ENCODE data around the gene C1orf174.
A peak's percentile ranks its signal among the peaks of the same experiment; 100 is the strongest.

C1orf174 gene

DNA sequence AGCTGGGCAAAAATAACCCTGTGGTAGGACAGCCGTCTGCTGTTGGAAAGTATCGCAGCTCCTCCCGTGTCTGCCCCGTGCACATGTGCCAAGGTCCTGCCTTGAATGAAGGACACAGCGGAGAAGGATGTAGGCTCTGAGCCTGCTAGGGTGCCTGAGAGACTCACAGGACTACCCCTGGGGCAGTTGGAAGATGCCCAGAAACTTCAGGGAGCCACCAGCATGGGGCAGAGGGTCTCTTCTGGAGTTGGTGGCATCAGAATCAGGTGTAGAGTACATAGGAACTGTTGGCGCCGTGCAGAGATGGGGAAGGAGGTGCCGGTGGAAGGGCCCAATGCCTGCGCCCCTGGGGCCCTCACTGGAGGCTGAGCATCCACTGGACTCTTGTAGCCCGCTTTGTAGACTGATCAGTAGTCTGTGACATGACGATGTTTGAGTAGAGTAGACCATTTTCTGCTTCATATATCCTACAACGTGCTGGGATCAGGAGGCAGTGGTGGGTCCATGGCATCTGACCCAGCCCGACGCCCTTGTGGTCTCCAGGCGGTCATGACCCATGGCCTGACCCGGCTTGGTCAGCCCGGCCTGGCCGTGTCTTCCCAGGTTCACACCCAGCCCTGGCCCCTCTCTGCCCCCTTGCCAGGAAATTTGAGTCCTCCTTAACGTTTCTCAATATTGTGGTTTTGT lies 5.3 kb upstream of the C1orf174 start:
- TF ChIP-seq Cebpa-rat (IDR thresholded peaks at IDR 0.05), result no peak
- Histone ChIP-seq H3K9me3 (no peaks in the 10 kb centered on the region), H3K4me1 (peaks cover 91% of the 10 kb centered on the region), H4K20me1 (no peaks in the 10 kb centered on the region), H3K27ac (peak overlapping the region; percentile 39; the same call in 1 of the 2 replicates), H3K4me3 (no peak overlapping the region), H3K9ac (no peak overlapping the region), H3K36me3 (no peaks in the 10 kb centered on the region), H3K27me3 (no peaks in the 10 kb centered on the region), H3K4me2 (peak overlapping the region; percentile 97)

DNA sequence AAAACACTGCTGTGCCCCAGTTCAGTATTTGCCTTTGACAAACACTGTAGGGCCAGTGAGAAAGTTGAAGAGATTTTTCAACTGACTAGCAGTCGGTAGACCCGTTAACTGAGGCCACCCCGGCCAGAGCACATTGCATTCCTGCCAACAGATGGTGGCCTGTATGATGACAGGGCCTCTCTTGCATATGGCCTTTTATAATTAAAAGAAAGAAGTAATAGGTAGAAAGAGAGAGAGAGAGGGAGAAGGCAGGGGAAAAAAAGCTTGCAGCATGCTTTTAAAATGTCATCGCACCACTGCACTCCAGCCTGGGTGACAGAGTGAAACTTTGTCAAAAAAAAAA lies 4.7 kb upstream of the C1orf174 start:
- peak overlapping the region; percentile 67 for H3K27ac ChIP-seq
- no peaks in the 10 kb centered on the region for H3K27me3 ChIP-seq
- TF ChIP-seq Cebpa-rat (IDR thresholded peaks at IDR 0.05), result no peak
- no peaks in the 10 kb centered on the region for H3K9me3 ChIP-seq
- peaks cover 85% of the 10 kb centered on the region for H3K4me1 ChIP-seq
- H3K4me3 ChIP-seq, result no peak overlapping the region
- H3K36me3 ChIP-seq, result no peaks in the 10 kb centered on the region
- H4K20me1 ChIP-seq, result no peaks in the 10 kb centered on the region
- H3K9ac ChIP-seq, result no peak overlapping the region
- peak overlapping the region; percentile 97 for H3K4me2 ChIP-seq

DNA sequence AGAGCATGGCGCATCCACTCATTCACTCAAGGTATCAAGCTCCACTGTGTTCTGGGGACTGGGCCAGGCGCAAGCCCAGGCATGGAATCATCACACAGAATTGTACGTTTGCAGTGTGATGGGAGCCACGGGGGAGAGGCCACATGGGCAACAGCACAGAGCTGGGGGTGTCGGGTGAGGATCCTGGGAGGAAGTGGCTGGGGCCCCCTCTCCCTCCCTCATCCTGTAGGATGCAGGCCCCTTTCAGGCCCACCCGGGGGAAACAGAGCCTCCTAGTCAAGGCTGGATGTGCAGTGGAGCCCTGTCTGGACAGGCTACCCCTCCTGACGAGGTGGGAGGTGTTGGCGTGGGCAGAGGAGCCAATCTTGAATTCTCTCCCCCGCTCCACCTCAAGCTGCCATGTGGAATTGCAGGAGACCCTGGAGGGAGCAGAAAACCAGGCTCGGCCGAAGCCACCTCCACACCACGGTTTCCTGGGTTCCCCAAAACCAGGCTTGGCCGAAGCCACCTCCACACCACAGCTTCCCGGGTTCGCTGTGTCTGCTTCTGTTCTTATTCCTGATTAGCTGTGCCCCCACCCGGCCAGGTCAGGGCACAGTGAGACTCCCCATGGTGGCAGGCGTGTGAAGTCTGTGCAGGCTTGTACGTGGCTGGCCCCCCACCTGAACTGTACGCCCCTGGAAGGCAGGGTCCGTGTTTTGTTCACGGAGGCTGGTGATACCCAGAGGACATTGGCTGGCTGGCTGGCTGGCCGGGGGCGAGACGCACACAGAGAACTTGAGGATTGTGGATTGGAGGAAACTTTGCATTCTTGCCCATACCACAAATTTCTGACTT lies 4.2 kb upstream of the C1orf174 start:
- no peaks in the 10 kb centered on the region for H3K9me3 ChIP-seq
- H3K36me3 ChIP-seq, result no peaks in the 10 kb centered on the region
- peak overlapping the region; percentile 59 for H3K9ac ChIP-seq
- no peaks in the 10 kb centered on the region for H3K27me3 ChIP-seq
- peaks cover 82% of the 10 kb centered on the region for H3K4me1 ChIP-seq
- H3K4me3 ChIP-seq, result peak overlapping the region; percentile 11; the same call in 1 of the 2 replicates
- H4K20me1 ChIP-seq, result peaks cover 4% of the 10 kb centered on the region; the same call in 1 of the 2 replicates
- TF ChIP-seq Cebpa-rat (IDR thresholded peaks at IDR 0.05), result no peak
- peak overlapping the region; percentile 97 for H3K4me2 ChIP-seq
- peak overlapping the region; percentile 67 for H3K27ac ChIP-seq

DNA sequence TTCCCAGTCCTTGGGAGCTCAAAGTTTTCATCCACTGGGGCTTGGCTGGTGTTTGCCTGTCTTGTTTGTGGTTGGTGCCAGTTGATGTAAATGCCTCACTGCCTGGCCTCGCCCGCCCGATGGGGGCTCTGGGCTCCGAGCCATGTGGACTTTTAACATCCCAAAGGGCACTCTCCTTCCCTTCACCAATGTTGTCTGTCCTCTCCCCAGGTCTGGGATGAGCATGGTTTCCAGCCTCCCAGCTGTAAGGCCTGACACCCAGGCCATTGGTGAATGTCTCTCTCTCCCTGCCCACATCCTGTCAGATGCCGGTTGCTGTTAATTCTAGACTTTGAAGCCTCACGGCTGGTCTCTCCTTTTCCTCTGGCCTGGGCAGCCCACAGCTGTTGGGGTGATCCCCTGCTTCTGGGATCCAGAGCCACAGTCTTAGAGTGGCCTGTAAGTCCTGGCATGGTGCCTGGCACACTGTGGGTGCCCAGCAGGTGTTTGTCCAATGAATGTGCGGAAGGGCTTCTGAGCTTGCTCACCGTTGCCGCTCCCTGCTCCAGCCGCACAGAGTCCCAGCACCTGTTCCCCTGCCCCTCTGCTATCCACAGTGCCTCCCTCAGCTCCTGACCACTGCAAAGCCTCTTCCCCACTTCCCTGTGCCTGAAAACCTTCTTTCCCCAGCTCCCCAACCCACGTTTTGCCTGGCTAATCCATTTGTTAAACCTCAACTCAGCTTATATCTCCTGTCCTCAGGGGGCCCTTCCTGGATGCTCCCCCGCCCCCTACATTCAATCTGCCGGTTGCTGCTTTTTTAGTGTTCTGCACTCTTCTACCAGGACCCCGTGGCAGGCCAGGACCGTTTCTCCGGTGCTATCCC lies 3.3 kb upstream of the C1orf174 start:
- Histone ChIP-seq H3K4me2 (peak overlapping the region; percentile 97), H3K27ac (peak overlapping the region; percentile 67), H3K9me3 (peaks cover 1% of the 10 kb centered on the region), H3K4me3 (peak overlapping the region; percentile 11; the same call in 1 of the 2 replicates), H3K9ac (peak overlapping the region; percentile 59), H3K36me3 (peaks cover under 1% of the 10 kb centered on the region; the same call in 1 of the 2 replicates), H3K27me3 (no peaks in the 10 kb centered on the region), H4K20me1 (peaks cover 8% of the 10 kb centered on the region; the same call in 1 of the 2 replicates), H3K4me1 (peaks cover 79% of the 10 kb centered on the region)
- TF ChIP-seq Cebpa-rat (IDR thresholded peaks at IDR 0.05), result no peak

DNA sequence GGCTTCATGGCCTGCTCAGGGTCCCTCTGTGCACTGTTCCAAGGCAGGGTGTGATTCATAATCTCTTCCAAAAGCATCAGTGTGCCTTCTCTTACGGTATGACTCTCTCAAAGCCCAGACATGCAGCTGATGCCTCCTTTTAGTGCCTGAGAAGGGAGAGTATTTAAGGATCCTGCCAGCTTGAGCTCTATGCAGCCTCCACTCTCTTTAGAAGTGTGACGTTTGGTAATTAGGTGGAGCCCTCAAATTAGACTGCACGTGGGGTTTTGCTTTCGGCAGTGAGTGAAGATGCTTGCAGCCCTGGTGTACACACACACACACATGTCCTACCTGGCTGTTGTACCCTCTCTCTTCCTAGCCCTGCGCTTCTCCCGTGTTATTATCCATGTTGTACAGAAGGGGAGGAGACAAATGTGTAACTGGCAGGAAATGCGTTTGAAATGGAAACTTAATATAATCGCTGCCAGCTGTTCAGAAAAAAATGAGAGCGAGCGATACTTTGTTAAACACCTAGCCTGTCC lies 2.6 kb upstream of the C1orf174 start:
- peaks cover 12% of the 10 kb centered on the region; the same call in 1 of the 2 replicates for H4K20me1 ChIP-seq
- peak overlapping the region; percentile 97 for H3K4me2 ChIP-seq
- peak overlapping the region; percentile 59 for H3K9ac ChIP-seq
- peaks cover 7% of the 10 kb centered on the region for H3K36me3 ChIP-seq
- peaks cover 9% of the 10 kb centered on the region for H3K9me3 ChIP-seq
- H3K27ac ChIP-seq, result peak overlapping the region; percentile 67
- no peak overlapping the region for H3K4me3 ChIP-seq
- no peaks in the 10 kb centered on the region for H3K27me3 ChIP-seq
- H3K4me1 ChIP-seq, result peaks cover 71% of the 10 kb centered on the region
- TF ChIP-seq Cebpa-rat (IDR thresholded peaks at IDR 0.05), result no peak

DNA sequence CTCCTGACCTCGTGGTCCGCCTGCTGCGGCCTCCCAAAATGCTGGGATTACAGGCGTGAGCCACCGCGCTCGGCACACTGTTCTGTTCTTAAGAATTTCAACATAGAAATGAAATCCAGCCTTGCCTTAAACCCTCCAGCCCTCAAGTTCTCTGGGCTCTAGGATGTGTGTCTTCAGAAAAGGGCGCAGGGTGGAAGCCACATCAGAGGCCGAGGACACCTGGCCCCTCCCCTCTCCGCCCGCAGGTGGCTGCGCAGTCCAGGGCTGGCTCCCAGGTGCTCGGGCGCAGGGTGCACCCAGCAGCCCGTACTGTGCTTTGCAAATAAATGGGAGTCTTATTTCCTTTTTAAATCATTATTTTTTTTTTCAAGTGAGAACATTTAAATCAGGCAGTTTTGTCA lies 2.0 kb upstream of the C1orf174 start:
- Histone ChIP-seq H3K27me3 (no peaks in the 10 kb centered on the region), H3K27ac (peak overlapping the region; percentile 67), H3K4me3 (no peak overlapping the region), H3K36me3 (peaks cover 7% of the 10 kb centered on the region), H3K9me3 (peaks cover 11% of the 10 kb centered on the region), H3K4me2 (peak overlapping the region; percentile 97), H3K4me1 (peaks cover 66% of the 10 kb centered on the region), H4K20me1 (peaks cover 17% of the 10 kb centered on the region), H3K9ac (no peak overlapping the region)
- no peak for TF ChIP-seq Cebpa-rat (IDR thresholded peaks at IDR 0.05)

DNA sequence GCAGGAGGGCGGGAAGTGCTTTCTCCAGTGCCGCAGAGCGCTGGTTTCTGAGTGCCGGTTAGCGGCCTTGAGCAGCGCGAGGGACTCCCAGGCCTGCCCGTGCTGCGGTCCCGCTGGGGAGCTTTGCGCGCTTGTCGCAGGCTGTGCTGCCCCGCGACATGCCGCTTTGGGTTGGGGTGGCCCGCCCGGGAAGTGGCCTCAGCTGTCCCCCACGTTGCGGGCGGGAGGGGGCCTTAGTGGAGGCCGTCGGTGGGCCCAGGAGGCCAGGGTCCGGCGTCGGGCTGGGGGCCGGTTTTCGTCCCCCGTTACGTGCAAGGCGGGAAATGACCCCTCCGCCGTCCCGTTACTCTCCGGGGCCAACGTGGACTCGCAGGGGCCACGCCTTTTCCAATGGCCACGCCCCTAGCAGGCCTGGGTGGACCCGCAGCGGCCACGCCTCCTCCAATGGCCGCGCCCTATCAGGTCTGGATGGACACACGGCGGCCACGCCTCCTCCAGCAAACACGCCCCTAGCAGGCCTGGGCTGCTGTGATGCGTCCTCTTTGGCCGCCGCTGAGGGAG lies 977 bp upstream of the C1orf174 start:
- peak overlapping the region; percentile 96 for H3K4me3 ChIP-seq
- peak overlapping the region; percentile 95 for H3K27ac ChIP-seq
- TF ChIP-seq Cebpa-rat (IDR thresholded peaks at IDR 0.05), result no peak
- H3K9ac ChIP-seq, result peak overlapping the region; percentile 93
- H3K9me3 ChIP-seq, result peaks cover 11% of the 10 kb centered on the region
- H3K27me3 ChIP-seq, result no peaks in the 10 kb centered on the region
- H4K20me1 ChIP-seq, result peaks cover 28% of the 10 kb centered on the region
- peak overlapping the region; percentile 97 for H3K4me2 ChIP-seq
- H3K36me3 ChIP-seq, result peaks cover 15% of the 10 kb centered on the region
- H3K4me1 ChIP-seq, result peaks cover 55% of the 10 kb centered on the region

DNA sequence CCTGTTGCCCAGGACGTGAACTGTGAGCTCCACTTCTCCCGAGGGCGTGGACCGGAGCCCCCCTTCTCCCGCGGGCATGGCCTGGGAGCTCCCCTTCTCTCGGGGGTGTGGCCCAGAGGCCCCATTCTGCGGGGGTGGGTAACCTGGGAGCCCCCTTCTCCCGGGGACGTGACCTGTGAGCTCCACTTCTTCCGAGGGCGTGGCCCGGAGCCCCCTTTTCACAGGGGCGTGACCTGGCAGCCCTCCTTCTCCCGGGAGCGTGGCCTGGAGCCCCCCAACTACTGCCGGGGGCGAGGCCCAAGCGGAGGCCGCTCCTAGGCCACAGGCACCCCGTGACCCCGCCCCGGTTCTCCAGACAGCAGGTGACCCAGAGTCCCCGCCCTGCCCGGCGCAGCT lies 320 bp downstream of the C1orf174 start:
- peaks cover 42% of the 10 kb centered on the region for H3K4me1 ChIP-seq
- no peaks in the 10 kb centered on the region for H3K27me3 ChIP-seq

More for the DNA sequence above, 320 bp downstream of the C1orf174 start:
- H3K9me3 ChIP-seq, result peaks cover 11% of the 10 kb centered on the region
- H3K9ac ChIP-seq, result peak overlapping the region; percentile 93
- TF ChIP-seq Cebpa-rat (IDR thresholded peaks at IDR 0.05), result no peak
- H4K20me1 ChIP-seq, result peaks cover 41% of the 10 kb centered on the region
- peaks cover 28% of the 10 kb centered on the region for H3K36me3 ChIP-seq
- H3K27ac ChIP-seq, result peak overlapping the region; percentile 95
- peak overlapping the region; percentile 96 for H3K4me3 ChIP-seq
- H3K4me2 ChIP-seq, result peak overlapping the region; percentile 97
